ENCODE measurements around the gene SPSB3.

The SPSB3 gene

DNA sequence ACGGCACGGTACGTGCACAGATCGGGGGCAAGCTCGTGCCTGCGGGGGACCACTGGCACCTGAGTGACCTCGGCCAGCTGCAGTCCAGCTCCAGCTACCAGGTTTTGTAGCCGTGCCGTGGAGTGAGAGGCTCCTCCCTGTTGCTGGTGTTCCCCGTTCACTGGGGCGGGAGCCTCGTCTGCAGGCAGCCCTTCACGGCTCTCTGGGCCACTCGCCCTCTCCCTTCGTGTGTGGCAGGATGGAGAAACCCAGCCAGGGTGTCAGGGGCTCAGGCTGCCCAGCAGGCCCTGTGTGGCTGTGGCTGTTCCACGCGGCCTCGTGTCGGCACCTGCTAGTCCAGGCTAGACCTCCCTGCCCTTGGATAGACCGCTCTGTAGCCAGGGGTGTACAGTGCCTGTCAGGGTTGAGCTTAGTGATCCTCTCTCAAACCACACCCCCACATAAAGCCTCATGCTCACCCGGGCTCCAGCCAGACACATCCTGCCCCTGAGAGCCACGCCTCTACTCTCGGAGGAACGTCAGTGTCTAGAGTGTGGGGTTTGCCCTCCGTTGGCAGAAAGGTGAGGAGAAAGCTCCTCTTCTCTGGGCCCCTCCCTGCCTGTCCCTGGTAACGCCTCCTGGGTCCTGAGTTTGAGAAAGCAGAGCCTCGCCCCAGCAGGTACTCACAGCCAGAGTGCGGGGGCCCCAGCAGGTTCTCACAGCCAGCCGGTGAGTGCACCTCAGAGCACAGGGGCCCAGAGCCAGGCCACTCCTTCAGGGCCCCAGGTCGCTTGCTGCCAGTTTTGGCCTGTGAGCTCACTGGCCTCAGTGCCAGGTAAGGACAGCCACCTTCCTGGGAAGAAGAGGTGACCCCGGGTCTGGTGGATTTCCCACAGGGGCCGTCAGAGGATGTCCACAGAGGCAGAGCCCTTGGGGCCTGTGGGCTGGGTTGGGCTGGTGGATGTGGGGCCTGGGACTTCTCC lies 38.7 kb downstream of the SPSB3 start:
- DNase-seq = no peak
- Histone ChIP-seq H3K36me3 (peaks cover 26 to 84% (median 71%) of the 10 kb centered on the region in 3 donors), H3K27ac (no peak overlapping the region), H3K9me3 (no peaks in the 10 kb centered on the region), H3K27me3 (no peaks in the 10 kb centered on the region), H3K4me3 (no peak overlapping the region), H3K4me1 (no peaks in the 10 kb centered on the region)
- intact Hi-C loops (cut with DNase I; ENCODE audit: low total_unique reads) = no loop called here
- TF ChIP-seq, protein P1, sequence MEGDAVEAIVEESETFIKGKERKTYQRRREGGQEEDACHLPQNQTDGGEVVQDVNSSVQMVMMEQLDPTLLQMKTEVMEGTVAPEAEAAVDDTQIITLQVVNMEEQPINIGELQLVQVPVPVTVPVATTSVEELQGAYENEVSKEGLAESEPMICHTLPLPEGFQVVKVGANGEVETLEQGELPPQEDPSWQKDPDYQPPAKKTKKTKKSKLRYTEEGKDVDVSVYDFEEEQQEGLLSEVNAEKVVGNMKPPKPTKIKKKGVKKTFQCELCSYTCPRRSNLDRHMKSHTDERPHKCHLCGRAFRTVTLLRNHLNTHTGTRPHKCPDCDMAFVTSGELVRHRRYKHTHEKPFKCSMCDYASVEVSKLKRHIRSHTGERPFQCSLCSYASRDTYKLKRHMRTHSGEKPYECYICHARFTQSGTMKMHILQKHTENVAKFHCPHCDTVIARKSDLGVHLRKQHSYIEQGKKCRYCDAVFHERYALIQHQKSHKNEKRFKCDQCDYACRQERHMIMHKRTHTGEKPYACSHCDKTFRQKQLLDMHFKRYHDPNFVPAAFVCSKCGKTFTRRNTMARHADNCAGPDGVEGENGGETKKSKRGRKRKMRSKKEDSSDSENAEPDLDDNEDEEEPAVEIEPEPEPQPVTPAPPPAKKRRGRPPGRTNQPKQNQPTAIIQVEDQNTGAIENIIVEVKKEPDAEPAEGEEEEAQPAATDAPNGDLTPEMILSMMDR (IDR thresholded peaks at IDR 0.05) = no peak

DNA sequence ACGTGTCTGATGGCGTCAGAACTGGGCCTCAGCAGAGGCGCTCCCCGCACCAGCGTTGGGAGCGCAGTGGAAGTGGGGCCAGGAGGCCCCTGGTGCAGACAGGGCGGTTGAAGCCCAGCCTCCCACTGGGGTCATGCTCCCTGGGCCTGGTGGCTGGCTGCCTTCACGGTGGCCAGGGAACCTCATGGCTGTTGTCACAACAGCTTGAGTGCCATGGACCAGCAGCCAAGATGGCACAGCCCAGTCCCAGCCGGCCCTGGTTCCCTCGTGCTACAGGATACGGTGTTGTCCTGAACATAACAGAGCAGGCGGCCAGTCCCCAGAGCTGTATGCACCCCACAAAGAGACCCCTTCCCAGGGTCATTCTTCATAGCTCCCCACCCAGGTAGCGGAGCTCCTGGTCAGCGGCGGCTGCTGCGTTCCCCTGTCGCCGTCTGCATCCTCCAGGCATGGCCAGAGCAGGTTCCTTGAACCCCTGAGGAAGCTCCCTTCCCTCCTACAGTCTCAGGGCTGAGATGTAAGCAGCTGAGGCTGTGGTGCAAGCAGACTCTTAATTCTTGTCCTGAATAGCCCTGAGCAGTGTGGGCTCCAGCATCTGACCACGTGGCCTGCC lies 40.7 kb downstream of the SPSB3 start:
- no peak for DNase-seq
- intact Hi-C loops (cut with DNase I; ENCODE audit: low total_unique reads) = no loop called here
- TF ChIP-seq, protein P1 (IDR thresholded peaks at IDR 0.05) = no peak
- Histone ChIP-seq H3K36me3 (peaks cover 15 to 64% (median 51%) of the 10 kb centered on the region in 3 donors), H3K9me3 (no peaks in the 10 kb centered on the region), H3K4me1 (no peaks in the 10 kb centered on the region), H3K27me3 (no peaks in the 10 kb centered on the region), H3K4me3 (no peak overlapping the region), H3K27ac (no peak overlapping the region)

DNA sequence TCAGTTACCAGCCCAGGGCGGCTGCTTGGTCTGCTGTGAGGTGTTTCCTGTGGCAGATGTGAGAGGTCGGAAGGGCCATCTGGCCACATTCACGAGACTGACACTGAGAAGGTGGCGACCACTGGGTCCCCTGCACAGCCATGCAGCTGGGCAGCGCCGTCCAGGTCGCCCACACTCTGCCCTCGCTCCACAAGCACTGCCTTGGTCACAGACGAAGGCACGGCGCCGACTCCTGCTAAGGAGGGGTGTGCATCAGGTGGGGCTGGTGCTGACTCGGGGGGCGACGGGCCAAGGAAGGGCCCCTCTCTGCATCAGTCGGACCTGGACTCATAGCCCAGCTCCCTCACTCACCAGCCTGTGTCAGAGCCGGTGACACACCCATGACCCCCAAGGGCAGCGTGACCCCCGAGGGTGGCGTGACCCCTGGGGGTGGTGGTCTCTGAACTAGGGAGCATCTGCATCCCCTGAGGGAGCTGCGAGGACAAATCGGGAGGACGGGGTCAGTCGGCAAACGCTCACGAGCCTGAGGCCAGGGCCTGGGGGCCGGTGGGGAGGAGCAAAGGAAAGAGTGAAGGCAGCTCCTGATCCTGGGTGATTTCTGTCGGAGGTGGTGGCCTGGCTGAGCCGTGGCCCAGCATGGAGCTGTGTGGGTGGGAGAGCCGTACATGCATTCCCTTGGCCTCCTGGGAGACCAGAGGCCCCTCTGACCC lies 41.4 kb downstream of the SPSB3 start:
- peaks cover 15 to 57% (median 47%) of the 10 kb centered on the region in 3 donors for H3K36me3 ChIP-seq
- no peak overlapping the region for H3K4me3 ChIP-seq
- no peaks in the 10 kb centered on the region for H3K27me3 ChIP-seq
- no peak for DNase-seq
- intact Hi-C loops (cut with DNase I; ENCODE audit: low total_unique reads) = no loop called here
- TF ChIP-seq, protein P1 (IDR thresholded peaks at IDR 0.05) = no peak
- no peaks in the 10 kb centered on the region for H3K4me1 ChIP-seq
- H3K9me3 ChIP-seq = no peaks in the 10 kb centered on the region
- H3K27ac ChIP-seq = no peak overlapping the region

DNA sequence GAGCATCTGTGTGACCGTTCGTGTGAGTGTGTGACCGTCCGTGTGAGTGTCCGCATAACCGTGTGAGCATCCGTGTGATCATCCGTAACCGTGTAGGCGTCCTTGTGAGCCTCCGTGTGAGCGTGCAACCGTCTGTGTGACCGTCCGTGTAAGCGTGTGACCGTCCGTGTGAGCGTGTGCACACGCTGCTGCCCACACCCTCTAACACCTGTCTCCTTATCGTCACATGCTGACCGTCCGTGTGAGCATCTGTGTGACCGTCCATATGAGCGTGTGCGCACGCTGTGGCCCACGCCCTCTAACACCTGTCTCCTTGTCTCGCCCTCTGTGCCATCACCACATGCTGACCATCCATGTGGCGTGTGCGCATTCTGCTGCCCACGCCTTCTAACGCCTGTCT lies 42.1 kb downstream of the SPSB3 start:
- Histone ChIP-seq H3K27ac (no peak overlapping the region), H3K4me1 (no peaks in the 10 kb centered on the region), H3K9me3 (no peaks in the 10 kb centered on the region), H3K36me3 (peaks cover 15 to 50% (median 40%) of the 10 kb centered on the region in 3 donors), H3K4me3 (no peak overlapping the region), H3K27me3 (no peaks in the 10 kb centered on the region)
- no peak for DNase-seq
- TF ChIP-seq, protein P1 (IDR thresholded peaks at IDR 0.05) = no peak
- intact Hi-C loops (cut with DNase I; ENCODE audit: low total_unique reads) = no loop called here

DNA sequence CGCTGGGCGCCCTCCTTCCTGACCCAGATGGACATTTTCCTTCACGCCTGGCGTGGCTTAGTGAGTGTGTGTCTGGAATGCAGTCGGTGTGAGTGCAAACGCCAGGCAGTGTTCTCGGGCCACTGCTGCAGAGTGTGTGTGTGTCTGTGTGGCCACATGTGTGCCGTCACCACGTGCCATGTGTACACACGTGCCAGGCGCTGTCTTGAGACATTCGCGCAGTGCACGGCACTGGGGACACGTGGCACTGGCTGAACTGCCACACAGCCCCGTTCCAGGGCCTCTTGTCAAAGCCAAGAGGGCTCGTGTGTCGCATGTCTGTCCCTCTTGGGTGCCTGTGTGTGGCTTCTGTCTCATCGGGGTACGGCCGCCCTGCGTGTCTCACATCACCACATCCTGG lies 47.6 kb downstream of the SPSB3 start:
- H3K36me3 ChIP-seq = peaks cover 16 to 48% (median 44%) of the 10 kb centered on the region in 3 donors
- no peak overlapping the region for H3K27ac ChIP-seq
- H3K4me3 ChIP-seq = no peak overlapping the region
- no peak for DNase-seq
- intact Hi-C loops (cut with DNase I; ENCODE audit: low total_unique reads) = no loop called here
- H3K9me3 ChIP-seq = no peaks in the 10 kb centered on the region
- no peaks in the 10 kb centered on the region for H3K4me1 ChIP-seq
- TF ChIP-seq, protein P1 (IDR thresholded peaks at IDR 0.05) = no peak
- no peaks in the 10 kb centered on the region for H3K27me3 ChIP-seq
